SIG-M5 treated with dmso at 0.1 percent for 504 hours (cell line): Measurements from ENCODE around the gene SLC44A3.
"Not testable (repeated sequence)": the region's sequence is repeated elsewhere in the genome, so short reads cannot be mapped to it uniquely, and the experiment has no call there.

Experiments
- DNase-seq: peaks from one replicate; lab custom pipeline; 2025; ENCODE audit not compliant: unreplicated experiment; lab: John Stamatoyannopoulos, UW

SLC44A3 gene

DNA sequence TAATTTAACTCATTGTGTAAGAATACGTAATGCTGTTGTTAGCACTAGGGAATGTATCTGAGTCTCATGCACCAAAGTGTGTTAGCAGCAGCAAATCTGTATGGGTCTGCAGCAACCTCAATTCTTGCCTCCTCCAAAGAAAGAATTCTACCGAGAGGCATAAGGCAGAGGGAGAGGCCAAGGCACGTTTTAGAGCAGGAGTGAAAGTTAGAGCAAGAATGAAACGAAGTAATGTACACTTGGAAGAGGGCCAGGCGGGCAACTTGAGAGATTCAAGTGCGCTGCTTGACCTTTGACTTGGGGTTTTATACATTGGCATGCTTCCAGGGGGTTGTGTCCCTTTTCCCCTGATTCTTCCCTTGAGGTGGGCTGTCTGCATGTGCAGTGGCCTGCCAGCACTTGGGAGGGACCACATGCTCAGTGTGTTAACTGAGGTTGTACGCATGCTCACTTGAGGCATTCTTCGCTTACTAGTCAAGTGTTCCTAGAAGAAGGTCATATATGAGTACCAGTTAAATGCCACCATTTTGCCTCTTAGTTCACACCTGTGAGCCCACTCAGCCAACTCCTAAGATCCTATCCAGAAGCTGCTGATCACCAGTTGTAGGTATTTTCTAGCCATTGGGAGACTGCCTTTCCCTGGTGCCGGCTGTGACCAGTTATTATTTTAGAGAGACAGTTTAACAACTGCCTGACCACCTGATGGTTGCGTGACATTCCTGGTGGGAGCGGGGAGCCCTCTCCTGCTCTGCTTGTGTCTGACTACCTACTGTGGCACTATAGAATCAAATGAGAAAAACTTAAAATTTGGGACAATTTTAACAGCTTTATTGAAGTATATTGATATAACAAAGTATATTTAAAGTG is 109.4 kb downstream of the SLC44A3 start:
- no peak for DNase-seq

DNA sequence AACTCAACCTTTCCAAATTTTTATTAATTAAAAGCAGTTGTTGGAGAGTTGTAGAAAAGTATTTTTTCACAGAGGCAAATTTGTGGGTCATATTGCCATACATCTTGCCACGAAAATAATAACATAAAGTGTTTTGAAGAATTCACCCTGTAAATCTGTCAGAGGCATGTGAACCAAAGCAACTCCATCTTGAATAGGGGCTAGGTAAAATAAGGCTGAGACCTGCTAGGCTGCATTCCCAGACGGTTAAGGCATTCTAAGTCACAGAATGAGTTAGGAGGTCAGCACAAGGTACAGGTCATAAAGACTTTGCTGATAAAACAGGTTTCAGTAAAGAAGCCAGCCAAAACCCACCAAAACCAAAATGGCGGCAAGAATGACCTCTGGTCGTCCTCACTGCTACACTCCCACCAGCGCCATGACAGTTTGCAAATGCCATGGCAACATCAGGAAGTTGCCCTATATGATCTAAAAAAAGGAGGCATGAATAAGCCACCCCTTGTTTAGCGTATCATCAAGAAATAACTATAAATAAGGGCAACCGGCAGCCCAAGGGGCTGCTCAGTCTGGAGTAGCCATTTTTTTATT is 111.2 kb downstream of the SLC44A3 start:
- no peak for DNase-seq

DNA sequence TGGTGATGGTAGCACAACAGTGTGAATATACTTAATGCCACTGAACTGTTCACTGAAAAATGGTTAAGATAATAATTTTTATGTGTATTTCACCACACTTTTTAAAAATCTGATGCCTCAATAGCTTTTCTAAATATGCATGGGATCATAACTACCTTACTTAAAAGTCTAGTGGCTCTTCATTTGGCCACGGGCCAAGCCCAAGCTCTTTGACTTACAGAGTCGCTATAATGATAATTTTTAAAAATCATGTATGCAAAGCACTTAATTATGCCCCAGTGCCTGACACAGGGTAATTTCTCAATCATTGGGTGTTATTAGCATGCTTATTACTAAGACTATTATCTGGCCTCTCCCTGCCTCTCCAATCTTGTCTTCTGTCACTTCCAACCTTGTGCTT is 114.4 kb downstream of the SLC44A3 start:
- no peak for DNase-seq

DNA sequence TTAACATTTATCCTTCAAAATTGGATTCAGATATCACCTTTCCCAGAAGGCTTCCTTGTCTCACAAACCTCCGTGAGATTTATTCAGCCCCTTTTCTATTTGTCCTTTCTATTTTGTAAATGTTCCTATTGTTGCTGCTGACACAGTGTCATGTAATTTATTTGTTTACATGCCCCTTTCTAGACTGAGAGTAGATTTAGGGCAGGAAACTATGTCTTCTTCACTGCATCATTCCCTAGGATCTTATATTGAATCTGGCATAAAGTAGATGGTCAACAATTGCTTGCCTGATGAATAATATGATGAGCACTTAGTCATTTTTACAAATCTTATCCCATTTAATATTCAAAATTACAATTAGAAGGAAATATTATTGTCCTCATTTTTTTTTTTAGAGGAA is 114.9 kb downstream of the SLC44A3 start:
- no peak for DNase-seq

DNA sequence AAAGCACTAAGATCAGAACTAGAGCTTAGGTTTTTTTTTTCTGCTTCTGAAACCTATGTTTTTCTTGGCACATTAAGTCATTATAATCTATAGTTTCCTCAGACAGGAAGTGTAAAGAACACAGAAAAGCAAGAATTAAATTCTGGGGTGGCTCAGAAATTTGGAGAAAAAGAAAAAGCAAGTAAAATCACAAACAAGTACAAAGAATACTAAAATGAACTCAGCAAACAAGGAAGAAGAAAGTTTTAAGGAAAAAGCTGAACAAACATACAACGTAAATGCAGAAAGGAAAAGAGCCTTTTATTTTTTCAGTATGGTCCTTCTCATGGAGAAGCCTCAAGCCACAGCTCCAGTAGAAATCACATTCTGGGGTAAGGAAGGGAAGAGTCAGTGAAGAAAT is 115.3 kb downstream of the SLC44A3 start:
- no peak for DNase-seq

DNA sequence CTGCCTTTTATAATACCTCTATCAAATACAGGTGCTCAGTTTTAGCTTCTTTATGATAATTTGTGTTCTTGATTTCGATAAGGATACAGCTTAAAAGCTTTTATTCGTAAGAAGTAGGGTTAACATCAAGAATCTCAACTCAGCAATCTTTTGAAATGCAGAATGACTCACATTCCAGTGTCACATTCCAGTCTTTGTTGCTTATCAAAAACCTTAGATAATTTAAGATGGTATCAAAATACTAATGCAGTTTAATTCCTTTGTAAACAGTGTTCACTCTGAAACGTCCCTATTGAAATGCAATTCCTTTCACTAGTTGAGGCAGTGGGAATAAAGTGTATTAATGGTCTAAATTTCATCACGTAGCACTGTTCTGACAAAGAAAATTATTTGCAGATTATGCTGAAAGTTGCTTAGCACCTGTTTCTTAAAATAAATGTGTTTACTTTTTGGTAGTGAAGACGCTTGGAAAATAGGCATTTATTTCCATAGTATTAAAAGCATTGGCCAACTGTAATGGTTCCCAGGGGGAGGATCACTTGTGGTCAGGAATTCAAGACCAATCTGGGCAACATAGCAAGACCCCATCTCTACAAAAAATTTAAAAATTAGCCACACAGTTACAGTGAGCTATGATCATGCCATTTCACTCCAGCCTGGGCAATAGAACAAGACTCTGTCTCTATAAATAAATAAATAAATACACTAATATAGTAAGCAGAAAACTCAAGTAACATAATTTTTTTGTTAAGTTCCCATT is 116.9 kb downstream of the SLC44A3 start:
- DNase-seq: no peak

DNA sequence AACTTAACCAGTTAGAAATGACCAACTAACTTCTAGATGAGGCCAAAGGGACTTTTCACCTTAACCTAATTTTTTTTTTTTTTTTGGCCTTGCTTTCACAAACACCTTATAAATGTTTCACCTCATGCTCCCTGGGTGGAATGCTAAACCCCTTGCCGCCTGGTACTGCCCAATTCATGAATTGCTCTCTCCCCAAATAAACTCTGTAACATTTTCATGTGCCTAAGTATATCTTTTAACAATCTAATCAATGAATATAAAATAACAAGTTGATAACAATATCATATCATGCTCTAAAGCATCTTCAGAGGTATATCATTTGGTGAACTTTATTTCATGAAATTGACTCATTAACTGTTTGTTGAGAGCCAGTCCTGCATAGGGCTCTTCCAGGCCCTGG is 117.7 kb downstream of the SLC44A3 start:
- DNase-seq: no peak

DNA sequence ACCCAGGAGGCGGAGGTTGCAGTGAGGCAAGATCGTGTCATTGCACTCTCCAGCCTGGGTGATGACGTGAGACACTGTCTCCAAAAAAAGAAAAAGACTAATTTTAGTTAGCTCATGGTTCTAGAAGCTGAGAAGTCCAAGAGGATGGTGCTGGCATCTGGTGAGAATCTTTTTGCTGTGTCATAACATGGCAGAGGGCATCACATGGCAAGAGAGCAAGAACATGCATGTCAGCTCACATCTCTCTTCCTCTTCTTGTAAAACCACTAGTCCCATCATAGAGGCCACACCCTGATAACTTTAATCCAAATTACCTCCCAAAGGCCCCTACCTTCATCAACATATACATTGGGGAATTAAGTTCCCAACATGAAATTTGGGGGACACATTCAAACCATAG is 120.6 kb downstream of the SLC44A3 start:
- DNase-seq: no peak

DNA sequence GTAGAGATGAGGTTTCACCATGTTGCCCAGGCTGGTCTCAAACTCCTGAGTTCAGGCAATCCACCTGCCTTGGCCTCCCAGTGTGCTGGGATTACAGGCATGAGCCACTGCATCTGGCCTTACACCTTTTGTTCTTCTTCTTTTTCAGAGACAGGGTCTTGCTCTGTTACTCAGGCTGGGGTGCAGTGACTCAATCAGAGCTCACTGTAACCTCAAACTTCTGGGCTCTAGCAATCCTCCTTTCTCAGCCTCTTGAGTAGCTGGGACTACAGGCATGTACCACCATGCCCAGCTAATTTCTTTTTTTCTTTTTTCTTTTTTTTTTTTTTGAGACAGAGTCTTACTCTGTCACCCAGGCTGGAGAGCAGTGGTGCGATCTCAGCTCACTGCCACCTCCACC is 121.3 kb downstream of the SLC44A3 start:
- not testable (repeated sequence) for DNase-seq

DNA sequence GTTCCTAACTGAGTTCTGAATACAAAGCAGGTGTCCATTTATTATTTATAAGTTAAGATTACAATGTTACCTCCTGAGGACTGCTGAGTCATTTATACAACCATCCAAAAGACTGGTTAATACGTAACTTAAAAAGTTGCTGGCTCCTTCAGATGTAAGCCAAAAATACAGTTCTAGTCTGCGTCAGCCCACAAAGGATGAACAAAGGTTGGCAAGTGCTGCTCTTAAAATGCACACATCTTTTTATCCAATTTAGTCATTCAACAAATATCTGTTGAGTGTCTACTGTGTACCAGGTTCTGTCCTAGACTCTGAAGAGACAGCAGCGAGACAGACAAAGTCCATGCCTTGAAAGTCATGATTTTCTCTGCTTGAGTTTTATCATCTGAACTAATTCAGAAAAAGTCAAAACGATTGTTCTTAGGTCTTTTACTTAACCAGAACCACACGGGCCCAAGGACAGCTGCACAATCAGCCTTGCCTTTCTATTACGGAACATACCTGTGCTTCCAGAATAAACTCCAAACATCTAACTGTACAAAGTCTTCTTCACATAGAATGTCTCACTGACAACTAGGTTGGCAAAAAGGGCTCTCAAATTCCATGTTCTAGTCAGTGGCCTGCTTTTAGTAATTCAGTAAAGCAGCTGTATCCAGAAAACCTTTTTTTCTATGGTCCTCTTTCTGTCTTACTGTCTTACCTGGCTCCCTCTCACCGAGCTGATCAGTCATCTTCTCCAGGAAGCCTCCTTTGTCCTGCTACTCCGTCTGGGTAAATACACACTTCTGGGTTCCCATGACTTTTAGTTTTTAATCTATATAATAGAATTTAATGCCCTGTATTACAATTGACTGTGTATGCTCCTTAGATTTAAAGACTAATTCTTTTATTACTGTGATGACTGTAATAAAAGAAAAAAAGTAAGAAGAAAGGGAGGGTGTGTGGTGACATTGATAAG is 122.3 kb downstream of the SLC44A3 start:
- no peak for DNase-seq
